Activated CD8-positive, alpha-beta memory T cell treated with anti-CD3 and anti-CD28 coated beads, Interleukin-2, amount 50 U/mL, for 4 hours (primary cell): ENCODE results near the gene MYRF.
A peak's percentile ranks its signal among the peaks of the same experiment; 100 is the strongest.

Experiments used
- DNase-seq: peaks from one replicate; pipeline ENCODE4 v3.0.0-alpha.2; 2020

MYRF gene

GRCh38 chr11:61778357-61778886, 26.0 kb downstream of the MYRF start:
- no peak for DNase-seq

GRCh38 chr11:61778920-61779650, 26.6 kb downstream of the MYRF start:
- no peak for DNase-seq

- no peak for DNase-seq
Measured at GRCh38 chr11:61779666-61780525, 27.5 kb downstream of the MYRF start.

- no peak for DNase-seq
Measured at GRCh38 chr11:61780581-61781162, 28.2 kb downstream of the MYRF start.

GRCh38 chr11:61781585-61781984, 29.1 kb downstream of the MYRF start:
- no peak for DNase-seq

- DNase-seq = no peak
Measured at GRCh38 chr11:61782299-61782698, 29.9 kb downstream of the MYRF start.

- DNase-seq = no peak
Measured at GRCh38 chr11:61782841-61783240, 30.4 kb downstream of the MYRF start.

GRCh38 chr11:61783717-61784505, 31.5 kb downstream of the MYRF start:
- DNase-seq = no peak

- no peak for DNase-seq
Measured at GRCh38 chr11:61784506-61784805, 32.0 kb downstream of the MYRF start.

GRCh38 chr11:61785837-61786402, 33.5 kb downstream of the MYRF start:
- DNase-seq = no peak

- DNase-seq = no peak
Measured at GRCh38 chr11:61787928-61788491, 35.6 kb downstream of the MYRF start.

GRCh38 chr11:61791737-61792309, 39.4 kb downstream of the MYRF start:
- no peak for DNase-seq

GRCh38 chr11:61792310-61793082, 40.1 kb downstream of the MYRF start, which contains the start of the genes FEN1 and TMEM258:
Gene FEN1, plus strand, starts transcription at chr11:61792911. Its CDS starts 2,451 bp downstream, at chr11:61795362.
Gene TMEM258, minus strand, starts transcription at chr11:61792599. Its CDS starts 41 bp downstream, at chr11:61792558.
- DNase-seq = peak; percentile 83

- no peak for DNase-seq
Measured at GRCh38 chr11:61793083-61793828, 40.8 kb downstream of the MYRF start.

GRCh38 chr11:61793829-61794204, 41.4 kb downstream of the MYRF start:
- no peak for DNase-seq

- DNase-seq = no peak
Measured at GRCh38 chr11:61794579-61794978, 42.1 kb downstream of the MYRF start.

- no peak for DNase-seq
Measured at GRCh38 chr11:61795459-61795858, 43.0 kb downstream of the MYRF start.

GRCh38 chr11:61795876-61796526, 43.6 kb downstream of the MYRF start:
- DNase-seq = no peak

GRCh38 chr11:61797263-61797944, 45.0 kb downstream of the MYRF start:
- peak; percentile 72 for DNase-seq
